Measurements from ENCODE around the gene NOSTRIN.

DNA sequence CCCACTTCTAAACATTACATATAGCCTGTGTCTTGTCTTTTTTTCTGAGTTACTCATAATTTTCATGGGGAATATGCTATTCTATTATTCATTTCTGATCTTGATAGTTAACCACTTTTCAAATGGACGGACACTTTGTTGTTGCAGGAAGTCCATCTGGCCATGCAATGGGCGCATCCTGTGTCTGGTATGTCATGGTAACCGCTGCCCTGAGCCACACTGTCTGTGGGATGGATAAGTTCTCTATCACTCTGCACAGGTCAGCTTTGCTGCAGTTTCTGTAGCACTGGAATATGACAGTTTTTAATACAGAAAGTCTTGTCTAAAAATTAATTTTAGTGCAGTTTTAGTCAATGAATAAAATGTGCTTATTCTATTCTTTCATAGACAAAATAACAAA is 101.9 kb downstream of the NOSTRIN start:
- no peak for TF ChIP-seq CBX3 (IDR thresholded peaks at IDR 0.05; ENCODE audit: low read depth)
- TF ChIP-seq, protein P1, sequence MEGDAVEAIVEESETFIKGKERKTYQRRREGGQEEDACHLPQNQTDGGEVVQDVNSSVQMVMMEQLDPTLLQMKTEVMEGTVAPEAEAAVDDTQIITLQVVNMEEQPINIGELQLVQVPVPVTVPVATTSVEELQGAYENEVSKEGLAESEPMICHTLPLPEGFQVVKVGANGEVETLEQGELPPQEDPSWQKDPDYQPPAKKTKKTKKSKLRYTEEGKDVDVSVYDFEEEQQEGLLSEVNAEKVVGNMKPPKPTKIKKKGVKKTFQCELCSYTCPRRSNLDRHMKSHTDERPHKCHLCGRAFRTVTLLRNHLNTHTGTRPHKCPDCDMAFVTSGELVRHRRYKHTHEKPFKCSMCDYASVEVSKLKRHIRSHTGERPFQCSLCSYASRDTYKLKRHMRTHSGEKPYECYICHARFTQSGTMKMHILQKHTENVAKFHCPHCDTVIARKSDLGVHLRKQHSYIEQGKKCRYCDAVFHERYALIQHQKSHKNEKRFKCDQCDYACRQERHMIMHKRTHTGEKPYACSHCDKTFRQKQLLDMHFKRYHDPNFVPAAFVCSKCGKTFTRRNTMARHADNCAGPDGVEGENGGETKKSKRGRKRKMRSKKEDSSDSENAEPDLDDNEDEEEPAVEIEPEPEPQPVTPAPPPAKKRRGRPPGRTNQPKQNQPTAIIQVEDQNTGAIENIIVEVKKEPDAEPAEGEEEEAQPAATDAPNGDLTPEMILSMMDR (IDR thresholded peaks at IDR 0.05 in 2 of 3, conservative IDR thresholded peaks at IDR 0.05 in 1 of 3; ENCODE audit: borderline replicate concordance in 1 of 3, insufficient read depth in 1 of 3, low read depth in 2 of 3, low read length in 2 of 3): no peak
- no peak for TF ChIP-seq POLR2A (IDR thresholded peaks at IDR 0.05; ENCODE audit: borderline replicate concordance, extremely low read depth, insufficient read depth, insufficient read length)
- no peak for TF ChIP-seq ZNF274 (IDR thresholded peaks at IDR 0.05; ENCODE audit: low read depth, low read length)
- no peak for TF ChIP-seq RAD21 (IDR thresholded peaks at IDR 0.05; ENCODE audit: low read depth)
- no peak for TF ChIP-seq POLR2AphosphoS5 (IDR thresholded peaks at IDR 0.05; ENCODE audit: low read depth, low read length)
- no peak for TF ChIP-seq EZH2 (IDR thresholded peaks at IDR 0.05)
- TF ChIP-seq, protein P2, sequence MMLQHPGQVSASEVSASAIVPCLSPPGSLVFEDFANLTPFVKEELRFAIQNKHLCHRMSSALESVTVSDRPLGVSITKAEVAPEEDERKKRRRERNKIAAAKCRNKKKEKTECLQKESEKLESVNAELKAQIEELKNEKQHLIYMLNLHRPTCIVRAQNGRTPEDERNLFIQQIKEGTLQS (IDR thresholded peaks at IDR 0.05): no peak
- no peak for TF ChIP-seq EGR1 (IDR thresholded peaks at IDR 0.05; ENCODE audit: low read depth)
- TF ChIP-seq EZH2phosphoT487 (IDR thresholded peaks at IDR 0.05; ENCODE audit: borderline replicate concordance): no peak
- TF ChIP-seq JUND (IDR thresholded peaks at IDR 0.05): no peak
- no peak for TF ChIP-seq SIN3A (IDR thresholded peaks at IDR 0.05; ENCODE audit: low read depth)
- TF ChIP-seq, protein P3, sequence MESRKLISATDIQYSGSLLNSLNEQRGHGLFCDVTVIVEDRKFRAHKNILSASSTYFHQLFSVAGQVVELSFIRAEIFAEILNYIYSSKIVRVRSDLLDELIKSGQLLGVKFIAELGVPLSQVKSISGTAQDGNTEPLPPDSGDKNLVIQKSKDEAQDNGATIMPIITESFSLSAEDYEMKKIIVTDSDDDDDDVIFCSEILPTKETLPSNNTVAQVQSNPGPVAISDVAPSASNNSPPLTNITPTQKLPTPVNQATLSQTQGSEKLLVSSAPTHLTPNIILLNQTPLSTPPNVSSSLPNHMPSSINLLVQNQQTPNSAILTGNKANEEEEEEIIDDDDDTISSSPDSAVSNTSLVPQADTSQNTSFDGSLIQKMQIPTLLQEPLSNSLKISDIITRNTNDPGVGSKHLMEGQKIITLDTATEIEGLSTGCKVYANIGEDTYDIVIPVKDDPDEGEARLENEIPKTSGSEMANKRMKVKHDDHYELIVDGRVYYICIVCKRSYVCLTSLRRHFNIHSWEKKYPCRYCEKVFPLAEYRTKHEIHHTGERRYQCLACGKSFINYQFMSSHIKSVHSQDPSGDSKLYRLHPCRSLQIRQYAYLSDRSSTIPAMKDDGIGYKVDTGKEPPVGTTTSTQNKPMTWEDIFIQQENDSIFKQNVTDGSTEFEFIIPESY (IDR thresholded peaks at IDR 0.05; ENCODE audit: extremely low read depth, insufficient replicate concordance, low read length): no peak
- TF ChIP-seq FOSL1 (IDR thresholded peaks at IDR 0.05; ENCODE audit: low read depth): no peak

Measured in HCT116 (cell line).